H1 (cell line): ENCODE results near the gene SEMA4F. TPM values are rescaled to one million over a fixed set of nuclear protein-coding genes. Genes with fewer than 3 reads are reported as not detected.

Source experiments
- ASH2L ChIP-seq: fragments of 200-600, 300-600 bp; sonication (generic); IDR thresholded peaks from one replicate; pipeline ENCODE4 v1.7.1; 2017; ENCODE audit warnings: low read length
- TAF1 ChIP-seq: IDR thresholded peaks from 2 replicates; pipeline ENCODE4 v1.6.1; 2011; ENCODE audit warnings: mild to moderate bottlenecking, low read depth, low read length
- polyA plus RNA-seq, 7 experiments: library from polyadenylated mRNA; depleted of rRNA in 3 of 7; stranded (reverse) in 5 of 7; unstranded in 2 of 7; fragments of >200 nt in 5 of 7; fragments of 200-250 nt in 2 of 7; gene quantifications; 1 replicate in 5 of 7; 2 replicates in 1 of 7; 4 replicates in 1 of 7; pipeline versions ENCODE4 v1.2.1 to v1.2.3, GENCODE V29; 2011 to 2013; ENCODE audit warnings: missing spikeins in 2 of 7, mixed read lengths in 2 of 7
- total RNA-seq: library from RNA; stranded (reverse); fragmentation: NEBNext Ultra II Directional; extraction: Animal tissue kit (Norgen Biotek cat#: 25700); gene quantifications from 2 replicates; pipeline ENCODE4 v1.2.1, GENCODE V29; 2021

SEMA4F gene
- total and polyA plus RNA-seq, 2 of the 8 experiments (the other 6 are each of a cell fraction or from before 2014, with no cell fraction given): 3.3 to 3.4 TPM

DNA sequence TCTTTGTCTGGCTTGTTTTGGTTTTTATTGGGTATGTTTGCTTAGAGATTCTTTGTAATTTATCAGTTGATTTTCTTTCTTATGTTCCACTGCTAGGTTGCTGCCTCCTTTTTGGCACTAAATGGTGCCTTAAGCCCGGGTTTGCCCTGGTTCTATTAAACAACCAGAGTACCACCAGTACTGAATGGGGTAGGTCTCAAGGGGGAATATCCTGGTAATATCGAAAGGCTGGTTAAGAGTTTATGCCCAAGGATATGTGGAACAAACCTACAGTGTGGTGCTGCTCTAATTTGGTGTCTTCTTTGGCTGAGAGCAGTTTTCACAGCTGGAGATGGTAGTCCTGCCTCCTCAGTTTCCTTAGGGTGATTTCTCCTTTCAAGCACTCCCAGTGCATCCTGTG lies 76.5 kb downstream of the SEMA4F start (continued):
- TF ChIP-seq TAF1 (no peak), ASH2L (no peak)

Other genes with a start within 250 kb of the SEMA4F start
- gene C2orf81, start 232.6 kb upstream of the SEMA4F start, total RNA-seq: 3.3 and 3.8 TPM in 2 replicates
- gene C2orf81, start 232.6 kb upstream of the SEMA4F start, polyA plus RNA-seq (2011; rRNA removed): 1.6 and 2.4 TPM in 2 replicates
- gene WDR54, start 232.5 kb upstream of the SEMA4F start, total RNA-seq: 41.6 and 45.0 TPM in 2 replicates
- gene WDR54, start 232.5 kb upstream of the SEMA4F start, polyA plus RNA-seq (2011; rRNA removed): 125 and 142 TPM in 2 replicates
- 53.5 and 54.1 TPM in 2 replicates for gene RTKN, start 212.3 kb upstream of the SEMA4F start, total RNA-seq
- gene RTKN, start 212.3 kb upstream of the SEMA4F start, polyA plus RNA-seq (2011; rRNA removed): 40.2 and 60.1 TPM in 2 replicates
- gene INO80B, start 199.2 kb upstream of the SEMA4F start, total RNA-seq: 17.5 and 18.5 TPM in 2 replicates
- 3.9 and 8.5 TPM in 2 replicates for gene INO80B, start 199.2 kb upstream of the SEMA4F start, polyA plus RNA-seq (2011; rRNA removed)
- 51.4 and 57.2 TPM in 2 replicates for gene WBP1, start 195.8 kb upstream of the SEMA4F start, total RNA-seq
- gene WBP1, start 195.8 kb upstream of the SEMA4F start, polyA plus RNA-seq (2011; rRNA removed): 190 and 301 TPM in 2 replicates
- gene MOGS, start 188.9 kb upstream of the SEMA4F start, total RNA-seq: 50.3 and 51.0 TPM in 2 replicates
- 44.3 and 59.9 TPM in 2 replicates for gene MOGS, start 188.9 kb upstream of the SEMA4F start, polyA plus RNA-seq (2011; rRNA removed)
- 46.3 and 50.2 TPM in 2 replicates for gene MRPL53, start 181.6 kb upstream of the SEMA4F start, total RNA-seq
- 36.6 and 59.8 TPM in 2 replicates for gene MRPL53, start 181.6 kb upstream of the SEMA4F start, polyA plus RNA-seq (2011; rRNA removed)
- 10.7 and 12.1 TPM in 2 replicates for gene CCDC142, start 171.2 kb upstream of the SEMA4F start, total RNA-seq
- 6.0 and 6.7 TPM in 2 replicates for gene CCDC142, start 171.2 kb upstream of the SEMA4F start, polyA plus RNA-seq (2011; rRNA removed)
- gene TTC31, start 171.2 kb upstream of the SEMA4F start, total RNA-seq: 27.4 and 28.8 TPM in 2 replicates
- gene TTC31, start 171.2 kb upstream of the SEMA4F start, polyA plus RNA-seq (2011; rRNA removed): 29.9 and 36.1 TPM in 2 replicates
- gene LBX2, start 154.6 kb upstream of the SEMA4F start, total RNA-seq: 0.55 TPM in 1 of 2 replicates, not detected in the other
- 0.27 and 0.42 TPM in 2 replicates for gene LBX2, start 154.6 kb upstream of the SEMA4F start, polyA plus RNA-seq (2011; rRNA removed)
- gene PCGF1, start 146.6 kb upstream of the SEMA4F start, total RNA-seq: 10.0 and 13.8 TPM in 2 replicates
- gene PCGF1, start 146.6 kb upstream of the SEMA4F start, polyA plus RNA-seq (2011; rRNA removed): 12.1 and 23.7 TPM in 2 replicates
- 0.15 and 0.17 TPM in 2 replicates for gene TLX2, start 139.8 kb upstream of the SEMA4F start, total RNA-seq
- 0.06 and 0.17 TPM in 2 replicates for gene TLX2, start 139.8 kb upstream of the SEMA4F start, polyA plus RNA-seq (2011; rRNA removed)
- 0.57 and 0.76 TPM in 2 replicates for gene DQX1, start 128.0 kb upstream of the SEMA4F start, total RNA-seq
- gene DQX1, start 128.0 kb upstream of the SEMA4F start, polyA plus RNA-seq (2011; rRNA removed): 1.1 TPM in 2 replicates
- 82.7 and 83.4 TPM in 2 replicates for gene AUP1, start 124.5 kb upstream of the SEMA4F start, total RNA-seq
- 121 and 162 TPM in 2 replicates for gene AUP1, start 124.5 kb upstream of the SEMA4F start, polyA plus RNA-seq (2011; rRNA removed)
- 21.6 and 24.6 TPM in 2 replicates for gene HTRA2, start 124.3 kb upstream of the SEMA4F start, total RNA-seq
- 37.6 TPM in 2 replicates for gene HTRA2, start 124.3 kb upstream of the SEMA4F start, polyA plus RNA-seq (2011; rRNA removed)
- gene LOXL3, start 100.3 kb upstream of the SEMA4F start, total RNA-seq: 19.5 and 22.4 TPM in 2 replicates
- gene LOXL3, start 100.3 kb upstream of the SEMA4F start, polyA plus RNA-seq (2011; rRNA removed): 22.1 and 27.2 TPM in 2 replicates
- 11.4 and 14.3 TPM in 2 replicates for gene DOK1, start 99.5 kb upstream of the SEMA4F start, total RNA-seq
- 11.0 and 16.5 TPM in 2 replicates for gene DOK1, start 99.5 kb upstream of the SEMA4F start, polyA plus RNA-seq (2011; rRNA removed)
- gene M1AP, start 5.9 kb upstream of the SEMA4F start, total RNA-seq: 4.8 and 5.1 TPM in 2 replicates
- gene M1AP, start 5.9 kb upstream of the SEMA4F start, polyA plus RNA-seq (2011; rRNA removed): 4.8 and 6.6 TPM in 2 replicates
- 61.0 and 61.9 TPM in 2 replicates for gene HK2, start 179.9 kb downstream of the SEMA4F start, total RNA-seq
- gene HK2, start 179.9 kb downstream of the SEMA4F start, polyA plus RNA-seq (2011; rRNA removed): 22.1 and 33.1 TPM in 2 replicates